HK-2 (cell line): ENCODE data around the gene TRIM59.
A peak's percentile ranks its signal among the peaks of the same experiment; 100 is the strongest.

Experiments
- DNase-seq: peaks from one replicate; pipeline ENCODE4 v3.0.0-alpha.2; 2018; ENCODE audit not compliant: unreplicated experiment

TRIM59 gene

DNA sequence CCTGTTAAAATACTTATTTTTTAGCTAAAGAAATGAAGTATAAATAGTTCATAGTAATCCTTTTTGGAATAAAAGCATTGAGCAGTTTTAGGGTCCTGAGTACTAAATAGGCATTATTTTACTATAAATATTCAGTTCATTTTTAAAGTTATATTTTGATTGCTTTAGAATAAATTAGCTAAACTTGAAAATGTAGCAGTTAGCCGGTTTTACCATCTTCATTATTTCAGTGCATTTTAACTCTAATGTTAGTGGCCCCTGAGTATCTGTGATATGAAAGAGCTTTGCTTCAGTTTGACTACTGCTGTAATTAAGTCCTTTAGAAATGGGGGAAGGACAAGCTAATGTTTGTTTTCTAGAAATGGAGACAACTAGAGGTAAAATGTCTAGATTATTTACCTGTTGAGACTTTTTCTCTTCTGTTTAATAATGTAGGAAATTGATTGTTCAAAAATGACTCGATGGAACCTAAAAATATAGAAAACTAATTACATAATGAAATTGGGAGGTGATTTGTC lies 46.5 kb downstream of the TRIM59 start:
- no peak for DNase-seq

DNA sequence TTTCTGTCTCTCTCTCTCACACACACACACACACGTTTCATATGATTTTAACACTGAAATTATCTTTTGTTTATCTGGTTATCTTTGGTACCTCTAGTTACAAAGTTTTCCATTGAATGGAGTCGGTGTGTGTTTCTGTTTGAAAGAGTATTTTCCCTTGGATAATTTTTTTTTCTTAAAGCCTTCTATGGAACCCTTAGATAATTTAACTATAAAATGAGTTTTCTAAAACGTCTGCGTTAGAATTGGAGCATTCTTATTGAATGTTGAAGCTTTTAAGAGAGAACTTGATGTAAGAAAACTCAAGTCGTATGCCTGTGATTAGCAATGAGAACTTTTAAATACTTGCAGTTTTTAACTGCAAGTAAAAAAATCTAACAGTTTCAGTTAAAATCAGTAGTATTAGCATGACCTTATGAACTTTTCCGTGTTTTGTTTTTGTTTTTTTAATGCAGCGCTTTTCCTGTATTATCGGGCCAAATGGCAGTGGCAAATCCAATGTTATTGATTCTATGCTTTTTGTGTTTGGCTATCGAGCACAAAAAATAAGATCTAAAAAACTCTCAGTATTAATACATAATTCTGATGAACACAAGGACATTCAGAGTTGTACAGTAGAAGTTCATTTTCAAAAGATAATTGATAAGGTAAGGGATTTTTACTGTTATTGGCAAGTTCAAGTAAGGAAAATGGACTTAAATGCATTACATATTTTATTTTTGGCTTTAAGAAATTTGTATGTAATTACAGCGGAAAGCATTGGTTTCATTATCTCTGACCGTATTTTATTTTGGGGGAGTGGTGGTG lies 47.2 kb downstream of the TRIM59 start:
- DNase-seq, result no peak

GRCh38 chr3:160401291-160402095 lies 48.1 kb downstream of the TRIM59 start:
- no peak for DNase-seq

DNA sequence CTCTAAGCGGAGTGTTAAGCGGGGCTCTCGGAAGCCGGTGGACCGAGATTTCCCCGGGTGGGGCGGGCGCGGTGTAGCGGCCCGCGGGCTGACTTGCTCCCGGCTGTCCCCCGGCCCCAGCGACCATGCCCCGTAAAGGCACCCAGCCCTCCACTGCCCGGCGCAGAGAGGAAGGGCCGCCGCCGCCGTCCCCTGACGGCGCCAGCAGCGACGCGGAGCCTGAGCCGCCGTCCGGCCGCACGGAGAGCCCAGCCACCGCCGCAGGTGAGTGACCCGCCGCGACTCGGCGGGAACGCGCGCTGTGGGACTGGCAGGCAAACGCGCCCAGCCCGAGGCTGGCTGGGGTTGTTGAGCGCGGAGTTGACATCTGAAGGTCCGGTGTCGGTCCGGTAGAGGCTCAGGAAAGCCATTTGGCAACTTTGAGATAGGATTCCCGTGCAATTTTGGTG lies 48.9 kb downstream of the TRIM59 start:
- peak; percentile 51 for DNase-seq

DNA sequence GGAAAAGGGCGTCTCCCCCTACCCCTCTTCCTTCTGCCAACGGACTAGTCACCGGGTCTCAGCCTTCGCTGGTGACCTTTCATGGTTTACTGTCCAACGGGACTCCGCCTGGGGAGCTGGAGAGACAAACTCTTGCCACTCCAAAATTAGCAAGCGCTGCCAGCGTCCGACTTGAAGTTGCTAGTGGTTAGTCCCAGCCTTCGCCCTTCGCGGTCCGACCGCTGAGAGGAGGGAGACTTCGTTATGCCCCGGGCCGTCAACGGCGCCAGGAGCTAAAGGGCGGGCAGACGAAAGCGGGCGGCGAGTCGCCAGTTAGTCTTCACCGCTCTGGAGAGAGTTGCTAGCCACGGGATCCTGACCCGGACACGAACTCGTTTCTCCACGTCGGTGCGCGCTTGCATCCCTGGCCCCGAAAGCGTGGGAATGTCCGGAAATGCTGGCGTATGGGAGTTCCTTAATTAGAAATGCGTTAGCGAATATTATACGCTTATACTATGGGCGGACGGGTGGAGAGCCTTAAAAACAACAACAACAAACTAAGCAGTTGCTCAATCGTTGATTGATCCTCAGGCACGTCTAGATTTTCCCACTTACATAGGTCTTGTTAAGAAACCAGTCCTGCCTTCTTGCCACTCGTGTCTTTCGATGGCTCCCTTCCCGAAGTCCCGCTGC lies 49.4 kb downstream of the TRIM59 start:
- DNase-seq, result peak; percentile 61

- DNase-seq, result peak; percentile 96
Measured at GRCh38 chr3:160399125-160400029, 50.2 kb downstream of the TRIM59 start, which contains the start of the genes IFT80 and SMC4. TSS of gene IFT80 (minus strand) at chr3:160399225. CDS start at chr3:160384600, 14,625 bp downstream. TSS of gene SMC4 (plus strand) at chr3:160399650. CDS start at chr3:160400827, 1,177 bp downstream.

- DNase-seq, result no peak
Measured at GRCh38 chr3:160398820-160399124, 50.8 kb downstream of the TRIM59 start.

- no peak for DNase-seq
Measured at GRCh38 chr3:160395297-160395696, 54.3 kb downstream of the TRIM59 start.

- no peak for DNase-seq
Measured at GRCh38 chr3:160394009-160394392, 55.6 kb downstream of the TRIM59 start.

- DNase-seq, result no peak
Measured at GRCh38 chr3:160393346-160394008, 56.1 kb downstream of the TRIM59 start.

DNA sequence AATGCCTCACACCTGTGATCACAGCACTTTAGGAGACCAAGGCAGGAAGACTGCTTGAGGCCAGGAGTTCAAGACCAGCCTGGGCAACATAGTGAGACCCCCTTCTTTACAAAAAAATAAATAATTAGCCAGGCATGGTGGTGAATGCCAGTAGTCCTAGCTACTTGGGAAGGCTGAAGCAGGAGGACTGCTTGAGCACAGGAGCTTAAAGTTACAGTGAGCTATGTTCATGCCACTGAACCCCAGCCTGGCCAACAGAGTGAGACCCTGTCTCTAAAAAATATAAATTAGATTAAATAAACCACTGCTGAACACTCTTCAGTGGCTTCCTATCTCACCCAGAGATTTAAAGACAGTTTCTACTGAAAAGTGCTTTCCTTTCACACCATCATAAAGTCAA lies 56.8 kb downstream of the TRIM59 start:
- DNase-seq, result no peak

- DNase-seq, result no peak
Measured at GRCh38 chr3:160390565-160391138, 58.9 kb downstream of the TRIM59 start.
